Upper lobe of left lung (tissue), 6 donors: ENCODE measurements around the gene GNG7. TPM values are rescaled to one million over a fixed set of nuclear protein-coding genes. Genes with fewer than 3 reads are reported as not detected.

Experiments
- ATAC-seq, 2 donors: fragments of 200-7000 bp; cut with Tn5 transposase; one replicate each; pipeline ENCODE4 v1.9.1; 2022; ENCODE audit warnings: mild to moderate bottlenecking in 2 of 2, moderate library complexity in 2 of 2; ENCODE audit not compliant: low FRiP score in 2 of 2
- DNase-seq, 2 donors: peaks; one replicate each; pipeline ENCODE4 v3.0.0-alpha.2; 2019 to 2020
- H3K27ac ChIP-seq, 4 donors: fragments of 200-600 bp; sonication (generic); one replicate each; pipeline ENCODE4 v1.5.1; 2016 to 2019
- H3K27me3 ChIP-seq, 4 donors: fragments of 200-600 bp; sonication (generic); one replicate each; pipeline ENCODE4 v1.5.1; 2017 to 2019
- H3K36me3 ChIP-seq, 4 donors: fragments of 200-600 bp; sonication (generic); one replicate each; pipeline ENCODE4 v1.5.1; 2016 to 2019
- H3K4me1 ChIP-seq, 4 donors: fragments of 200-600 bp; sonication (generic); one replicate each; pipeline ENCODE4 v1.5.1; 2018 to 2019
- H3K4me3 ChIP-seq, 4 donors: fragments of 200-600 bp; sonication (generic); one replicate each; pipeline ENCODE4 v1.5.1; 2017 to 2019; ENCODE audit warnings: mild to moderate bottlenecking in 2 of 4, moderate library complexity in 1 of 4
- H3K9me3 ChIP-seq, 4 donors: fragments of 200-600 bp; sonication (generic); one replicate each; pipeline ENCODE4 v1.5.1; 2018 to 2019
- CTCF ChIP-seq, 6 experiments: fragments of 450-650 bp in 4 of 6; fragments of 200-600 bp in 2 of 6; sonication (generic) in 2 of 6; IDR thresholded peaks; one replicate each; pipeline ENCODE4 v1.5.1; 2016 to 2019; ENCODE audit warnings: antibody characterized with exemption in 6 of 6
- EP300 ChIP-seq, 4 donors: sonication (generic); formaldehyde crosslinking; IDR thresholded peaks; one replicate each; pipeline ENCODE4 v1.5.1; 2017; ENCODE audit warnings: antibody characterized with exemption in 4 of 4, control low read depth in 2 of 4
- POLR2A ChIP-seq, 4 donors: fragments of 450-650 bp; IDR thresholded peaks; one replicate each; pipeline ENCODE4 v1.5.1; 2016 to 2017; ENCODE audit warnings: antibody characterized with exemption in 4 of 4, mild to moderate bottlenecking in 2 of 4
- POLR2AphosphoS5 ChIP-seq, 2 donors: sonication (generic); formaldehyde crosslinking; IDR thresholded peaks; one replicate each; pipeline ENCODE4 v1.5.1; 2017; ENCODE audit warnings: antibody characterized with exemption in 2 of 2
- WGBS, 2 donors: methylation state at CpG; one replicate each; pipeline ENCODE4 v1.1.5; 2017 to 2018; 5-methylcytosine and 5-hydroxymethylcytosine counted together
- total RNA-seq, 6 donors: library from RNA; depleted of rRNA in 4 of 6; stranded (reverse); fragments of >200 nt in 4 of 6; gene quantifications; one replicate each; pipeline versions ENCODE4 v1.1.0 to v1.2.1, GENCODE V29; 2016 to 2021
- donor health status: DM: no; HTN: no; CAD: no; lungs with moderate emphysema.
- donor health status: DM: no; HTN: yes; CAD: no; lungs with severe emphysema.

The GNG7 gene
- total RNA-seq, 6 donors from 2014 or later: 3.5 to 7.7 (median 7.1) TPM

GRCh38 chr19:2711875-2712205, 9.3 kb upstream of the GNG7 start:
- no peaks in the 10 kb centered on the region for H3K36me3 ChIP-seq
- H3K4me1 ChIP-seq: no peaks in the 10 kb centered on the region
- DNase-seq (no peak), ATAC-seq (no peak)
- no peak overlapping the region for H3K27ac ChIP-seq
- no peak overlapping the region for H3K4me3 ChIP-seq
- TF ChIP-seq POLR2AphosphoS5 (IDR thresholded peaks at IDR 0.05) (no peak), POLR2A (IDR thresholded peaks at IDR 0.05) (no peak), CTCF (IDR thresholded peaks at IDR 0.05) (no peak), EP300 (IDR thresholded peaks at IDR 0.05) (no peak)
- H3K27me3 ChIP-seq: no peaks in the 10 kb centered on the region
- 79 to 82% methylated on average over 3 to 5 of the region's 5 CpGs for WGBS, 2 donors
- peaks cover 4 to 10% (median 6%) of the 10 kb centered on the region in 4 donors for H3K9me3 ChIP-seq

- H3K4me1 ChIP-seq: no peaks in the 10 kb centered on the region
- H3K27ac ChIP-seq: no peak overlapping the region
- no peak for TF ChIP-seq POLR2A (IDR thresholded peaks at IDR 0.05)
- TF ChIP-seq CTCF (IDR thresholded peaks at IDR 0.05): no peak
- no peak for TF ChIP-seq EP300 (IDR thresholded peaks at IDR 0.05)
- no peak for TF ChIP-seq POLR2AphosphoS5 (IDR thresholded peaks at IDR 0.05)
- no peak overlapping the region for H3K4me3 ChIP-seq
- DNase-seq: no peak
- peaks cover 4 to 10% (median 6%) of the 10 kb centered on the region in 4 donors for H3K9me3 ChIP-seq
- 60 to 75% methylated on average over 16 to 17 of the region's 17 CpGs for WGBS, 2 donors
- ATAC-seq: peak; percentile 26 to 51
- H3K36me3 ChIP-seq: no peaks in the 10 kb centered on the region
- H3K27me3 ChIP-seq: no peaks in the 10 kb centered on the region
Observed at GRCh38 chr19:2711172-2711874, 8.8 kb upstream of the GNG7 start.

- no peak for DNase-seq
- WGBS, 2 donors: 92 to 93% methylated on average over 5 of the region's 5 CpGs
- TF ChIP-seq EP300 (IDR thresholded peaks at IDR 0.05): no peak
- no peak for TF ChIP-seq POLR2AphosphoS5 (IDR thresholded peaks at IDR 0.05)
- no peak for TF ChIP-seq POLR2A (IDR thresholded peaks at IDR 0.05)
- TF ChIP-seq CTCF (IDR thresholded peaks at IDR 0.05): no peak
- Histone ChIP-seq H3K4me1 (peaks cover 6 to 14% (median 10%) of the 10 kb centered on the region in 4 donors), H3K27me3 (no peaks in the 10 kb centered on the region), H3K36me3 (no peaks in the 10 kb centered on the region), H3K4me3 (no peak overlapping the region), H3K27ac (no peak overlapping the region), H3K9me3 (no peaks in the 10 kb centered on the region)
- no peak for ATAC-seq
Observed at GRCh38 chr19:2706251-2706650, 3.8 kb upstream of the GNG7 start.

- Histone ChIP-seq H3K27ac (no peak overlapping the region), H3K9me3 (no peaks in the 10 kb centered on the region), H3K36me3 (no peaks in the 10 kb centered on the region), H3K4me1 (peaks cover 6 to 22% (median 12%) of the 10 kb centered on the region in 4 donors), H3K4me3 (no peak overlapping the region), H3K27me3 (no peaks in the 10 kb centered on the region)
- TF ChIP-seq CTCF (IDR thresholded peaks at IDR 0.05) (no peak), POLR2AphosphoS5 (IDR thresholded peaks at IDR 0.05) (no peak), POLR2A (IDR thresholded peaks at IDR 0.05) (no peak), EP300 (IDR thresholded peaks at IDR 0.05) (no peak)
- WGBS, 2 donors: 78 to 88% methylated on average over 6 of the region's 6 CpGs
- ATAC-seq (no peak), DNase-seq (no peak)
Observed at GRCh38 chr19:2703691-2704216, 1.3 kb upstream of the GNG7 start.

- Histone ChIP-seq H3K9me3 (no peaks in the 10 kb centered on the region), H3K27ac (peak overlapping the region in 1 of 4 donors; percentile 80), H3K4me1 (peaks cover 6 to 22% (median 12%) of the 10 kb centered on the region in 4 donors), H3K36me3 (no peaks in the 10 kb centered on the region), H3K27me3 (no peaks in the 10 kb centered on the region), H3K4me3 (peak overlapping the region in 3 of 4 donors; percentile 68 to 79 (median 69))
- DNase-seq: no peak
- no peak for TF ChIP-seq EP300 (IDR thresholded peaks at IDR 0.05)
- TF ChIP-seq POLR2AphosphoS5 (IDR thresholded peaks at IDR 0.05): no peak
- no peak for TF ChIP-seq CTCF (IDR thresholded peaks at IDR 0.05)
- TF ChIP-seq POLR2A (IDR thresholded peaks at IDR 0.05): no peak
- 75 to 77% methylated on average over 5 of the region's 5 CpGs for WGBS, 2 donors
- no peak for ATAC-seq
Observed at GRCh38 chr19:2703077-2703437, 563 bp upstream of the GNG7 start.
